ENCODE measurements around the gene LY9.
A peak's percentile ranks its signal among the peaks of the same experiment; 100 is the strongest.

Gene LY9

DNA sequence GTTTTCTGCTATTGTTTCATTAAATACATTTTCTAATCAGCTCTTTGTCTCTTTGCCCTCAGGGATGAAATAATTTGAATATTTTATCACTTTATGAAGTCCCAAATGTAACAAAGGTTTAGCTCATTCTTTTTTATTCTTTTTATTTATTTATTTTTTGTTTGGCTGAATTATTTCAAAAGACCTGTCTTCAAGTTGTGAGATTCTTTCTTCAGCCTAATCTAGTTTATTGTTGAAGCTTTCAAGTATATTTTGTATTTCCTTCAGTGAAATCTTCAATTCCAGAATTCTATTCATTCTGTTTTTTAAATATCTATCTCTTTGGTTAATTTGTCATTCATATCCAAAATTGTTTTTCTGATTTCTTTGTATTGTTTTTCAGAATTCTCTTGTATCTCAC is 10.8 kb downstream of the LY9 start:
- no peak for DNase-seq

GRCh38 chr1:160807247-160807646 is 11.3 kb downstream of the LY9 start:
- DNase-seq: no peak

- DNase-seq: no peak
Observed at GRCh38 chr1:160807738-160808137, 11.8 kb downstream of the LY9 start.

- no peak for DNase-seq
Observed at GRCh38 chr1:160808289-160808688, 12.3 kb downstream of the LY9 start.

DNA sequence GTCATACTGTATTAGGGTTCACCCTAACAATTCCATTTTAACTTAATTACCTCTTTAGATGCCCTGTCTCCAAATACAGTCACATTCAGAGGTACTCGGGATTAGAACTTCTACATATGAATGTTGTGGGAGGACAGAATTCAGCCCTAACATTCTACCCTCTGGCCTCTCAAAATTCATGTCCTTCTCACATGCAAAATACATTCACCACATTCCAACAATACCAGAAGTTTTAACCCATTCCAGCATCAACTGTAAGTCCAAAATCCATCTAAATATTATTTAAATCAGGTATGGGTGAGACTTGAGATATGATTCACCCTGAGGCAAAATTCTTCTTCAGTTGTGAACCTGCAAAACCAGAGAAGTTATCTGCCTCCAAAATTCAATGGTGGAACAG is 14.5 kb downstream of the LY9 start:
- no peak for DNase-seq

GRCh38 chr1:160811147-160811546 is 15.2 kb downstream of the LY9 start:
- DNase-seq: no peak

GRCh38 chr1:160813215-160813614 is 17.2 kb downstream of the LY9 start:
- peak; percentile 29 for DNase-seq

DNA sequence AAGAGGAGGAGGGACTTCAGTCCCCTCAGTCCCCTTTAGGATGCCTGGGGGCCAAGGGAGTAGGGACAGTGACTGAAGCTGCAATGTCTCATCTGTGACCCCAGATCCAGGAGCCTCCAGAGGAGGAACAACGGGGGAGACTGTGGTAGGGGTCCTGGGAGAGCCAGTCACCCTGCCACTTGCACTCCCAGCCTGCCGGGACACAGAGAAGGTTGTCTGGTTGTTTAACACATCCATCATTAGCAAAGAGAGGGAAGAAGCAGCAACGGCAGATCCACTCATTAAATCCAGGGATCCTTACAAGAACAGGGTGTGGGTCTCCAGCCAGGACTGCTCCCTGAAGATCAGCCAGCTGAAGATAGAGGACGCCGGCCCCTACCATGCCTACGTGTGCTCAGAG is 18.3 kb downstream of the LY9 start:
- DNase-seq: no peak

DNA sequence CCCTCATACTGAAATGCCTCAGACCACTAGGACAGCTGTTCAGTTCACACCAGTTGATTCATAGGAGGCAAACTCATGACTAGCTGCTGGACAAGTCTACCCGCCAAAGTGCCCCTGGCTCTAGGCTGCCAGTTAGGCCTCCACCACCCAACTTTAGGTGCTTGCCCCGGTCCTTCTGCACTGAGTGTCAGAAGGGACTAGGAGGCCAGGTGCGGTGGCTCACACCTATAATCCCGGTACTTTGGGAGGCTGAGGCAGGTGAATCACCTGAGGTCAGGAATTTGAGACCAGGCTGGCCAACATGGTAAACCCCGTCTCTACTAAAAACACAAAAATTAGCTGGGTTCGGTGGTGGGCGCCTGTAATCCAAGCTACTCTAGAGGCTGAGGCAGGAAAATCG is 18.9 kb downstream of the LY9 start:
- DNase-seq: no peak

DNA sequence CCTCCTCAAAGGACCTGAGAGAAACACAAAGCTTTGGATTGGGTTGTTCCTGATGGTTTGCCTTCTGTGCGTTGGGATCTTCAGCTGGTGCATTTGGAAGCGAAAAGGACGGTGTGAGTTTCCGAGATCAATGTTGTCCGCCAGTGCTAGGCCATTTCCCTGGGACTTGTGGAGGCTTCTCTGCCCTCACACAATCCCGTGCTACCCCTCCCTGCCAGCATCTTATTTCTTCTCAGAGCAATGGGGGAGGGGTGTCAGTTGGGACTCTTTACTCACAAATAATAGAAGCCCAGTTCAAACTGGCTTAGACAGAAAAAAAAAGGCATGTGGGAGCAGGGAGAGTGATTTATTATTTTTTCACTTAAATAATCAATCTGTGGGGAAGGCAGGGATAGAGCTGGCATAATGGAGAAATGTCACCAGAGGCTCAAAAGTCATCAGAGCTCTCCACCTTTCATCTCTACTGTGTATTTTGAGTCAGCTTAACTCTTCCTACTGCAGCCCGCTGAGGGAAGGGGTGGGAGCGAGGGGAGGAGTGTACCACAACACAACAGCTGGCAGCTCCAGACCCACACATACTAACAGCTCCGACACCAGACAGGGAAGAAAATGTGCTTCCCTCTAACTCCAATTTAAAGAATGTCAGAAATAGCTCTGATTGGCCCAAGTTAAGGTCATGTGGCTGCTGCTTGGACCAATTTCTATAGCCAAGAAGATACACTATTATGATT is 22.4 kb downstream of the LY9 start:
- DNase-seq: no peak

DNA sequence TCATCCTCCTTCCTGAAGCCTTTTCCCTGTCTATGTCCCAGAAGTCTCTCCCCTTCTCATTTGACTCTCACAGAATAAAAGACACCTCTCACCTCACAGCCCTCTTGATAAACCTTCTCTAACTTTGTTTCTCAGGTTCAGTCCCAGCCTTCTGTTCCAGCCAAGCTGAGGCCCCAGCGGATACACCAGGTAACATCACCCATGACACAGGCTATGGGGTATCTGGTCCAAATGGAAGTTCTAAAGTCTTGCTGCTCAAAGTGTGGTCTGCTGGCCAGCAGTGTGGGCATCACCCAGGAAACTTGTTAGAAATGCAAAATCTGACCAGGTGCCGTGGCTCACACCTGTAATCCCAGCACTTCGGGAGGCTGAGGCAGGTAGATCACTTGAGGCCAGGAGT is 23.2 kb downstream of the LY9 start:
- DNase-seq: no peak

DNA sequence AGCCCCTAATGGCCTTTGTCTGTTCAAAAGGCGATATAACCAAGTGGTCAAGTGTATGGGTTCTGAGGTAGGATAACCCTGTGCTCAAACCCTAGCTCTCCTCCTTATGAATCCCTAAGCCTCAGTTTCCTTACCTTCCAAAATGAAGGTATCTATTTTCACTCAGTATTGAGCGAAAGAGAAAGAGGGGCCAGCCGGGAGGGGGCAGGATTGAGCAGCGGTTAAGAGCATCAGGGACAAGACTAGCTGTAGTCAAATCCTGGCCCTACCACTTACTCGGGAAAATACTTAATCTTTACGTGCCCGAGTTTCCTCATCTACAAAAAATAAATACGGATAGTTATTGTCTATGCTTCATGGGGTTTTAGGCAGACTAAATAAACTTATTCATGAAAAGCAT is 25.7 kb downstream of the LY9 start:
- DNase-seq: no peak

GRCh38 chr1:160823296-160823695 is 27.3 kb downstream of the LY9 start:
- no peak for DNase-seq

DNA sequence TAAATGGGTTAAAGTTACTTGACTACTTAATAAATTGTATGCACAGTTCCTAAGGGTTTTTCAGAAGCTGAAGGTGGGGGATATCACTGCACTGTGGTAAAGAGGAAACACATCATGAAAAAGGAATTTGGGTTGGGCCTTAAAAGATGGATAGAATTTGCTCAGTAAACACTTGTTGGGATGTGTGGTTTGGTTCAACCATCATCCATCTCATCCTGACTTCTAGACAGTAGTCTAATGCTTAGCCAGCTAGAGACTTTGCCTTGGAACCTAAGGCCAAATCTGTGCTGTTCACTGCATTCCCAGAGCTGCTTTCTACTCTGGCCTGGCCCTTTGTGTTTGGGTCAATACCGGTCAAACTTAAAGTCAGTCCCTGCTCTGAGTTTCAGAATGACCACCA is 30.6 kb downstream of the LY9 start:
- no peak for DNase-seq

DNA sequence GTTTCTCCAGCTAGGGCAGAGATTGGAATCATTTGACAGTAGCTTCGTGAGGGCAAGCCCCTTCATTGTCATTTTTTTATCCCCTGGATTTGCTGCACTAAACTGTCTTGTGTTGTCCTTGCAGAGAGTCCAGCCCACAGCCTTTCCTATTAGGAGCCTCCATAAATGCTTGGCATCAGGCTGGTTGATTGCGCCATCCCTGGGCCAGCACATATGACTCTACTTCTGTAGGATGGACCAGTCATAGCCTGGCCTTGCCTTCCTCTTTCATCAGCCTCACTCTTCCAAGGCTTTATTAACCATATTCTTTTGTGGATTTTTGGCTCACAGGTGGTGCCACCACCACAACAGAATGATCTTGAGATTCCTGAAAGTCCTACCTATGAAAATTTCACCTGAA is 31.4 kb downstream of the LY9 start:
- no peak for DNase-seq

DNA sequence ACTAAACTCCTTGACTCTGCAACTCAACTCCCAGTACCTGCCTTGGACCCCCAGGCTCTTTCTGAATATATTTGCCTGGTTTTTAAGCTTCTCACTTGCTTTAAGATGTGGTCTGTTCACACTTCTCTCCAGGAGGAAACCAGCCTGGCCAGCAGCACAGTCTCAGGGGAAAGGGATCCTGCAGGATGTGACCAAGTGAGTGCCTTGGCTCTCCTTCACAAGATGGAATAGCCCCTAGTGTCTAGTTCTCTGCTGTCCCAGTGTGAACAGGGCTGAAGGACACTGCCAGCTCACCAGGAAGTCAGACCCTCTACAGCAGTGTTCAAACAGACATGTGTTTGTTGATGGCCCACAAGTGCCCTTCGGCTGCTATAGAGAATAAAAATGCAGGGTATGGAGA is 33.8 kb downstream of the LY9 start:
- no peak for DNase-seq

- DNase-seq: peak; percentile 90
Observed at GRCh38 chr1:160830321-160831153, 34.6 kb downstream of the LY9 start.

DNA sequence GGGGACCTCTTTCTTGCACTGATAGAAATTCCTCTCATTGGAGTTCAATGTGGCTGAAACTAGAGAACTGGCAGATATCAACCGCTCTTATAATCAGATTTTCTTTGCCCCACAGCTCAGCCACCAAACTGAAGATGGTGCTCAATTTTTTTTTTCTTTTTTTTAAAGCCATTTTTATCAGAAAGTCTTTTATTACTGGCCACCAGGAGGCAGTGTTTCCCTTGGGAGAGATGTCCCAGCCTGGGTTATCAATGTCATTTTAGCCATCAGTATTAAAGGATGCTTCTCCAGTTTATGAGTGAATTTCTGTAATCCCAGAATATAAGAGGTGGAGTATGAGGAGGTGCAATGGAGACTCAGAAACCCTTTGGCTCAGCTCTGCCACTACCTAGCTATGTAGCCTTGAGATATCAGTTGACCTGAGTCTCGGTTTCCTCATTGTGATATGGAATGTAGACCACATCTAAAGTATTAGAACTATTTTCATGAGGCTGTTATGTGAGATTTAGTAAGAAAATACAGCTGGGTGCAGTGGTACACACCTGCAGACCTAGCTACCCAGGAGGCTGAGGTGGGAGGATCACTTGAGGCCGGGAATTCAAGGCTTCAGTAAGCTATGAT is 39.1 kb downstream of the LY9 start:
- DNase-seq: peak; percentile 81

- no peak for DNase-seq
Observed at GRCh38 chr1:160835751-160836150, 39.8 kb downstream of the LY9 start.

- DNase-seq: no peak
Observed at GRCh38 chr1:160836561-160836960, 40.6 kb downstream of the LY9 start.

- no peak for DNase-seq
Observed at GRCh38 chr1:160836981-160837557, 41.1 kb downstream of the LY9 start.

- DNase-seq: peak; percentile 88
Observed at GRCh38 chr1:160837558-160838205, 41.7 kb downstream of the LY9 start.

- DNase-seq: peak; percentile 41
Observed at GRCh38 chr1:160838888-160839287, 42.9 kb downstream of the LY9 start.

Measured in CD4-positive, alpha-beta T cell treated with Interleukin-17A for 4 hours (primary cell).